ENCODE results near the gene CLK1. TPM values are rescaled to one million over a fixed set of nuclear protein-coding genes. Genes with fewer than 3 reads are reported as not detected.
A peak's percentile ranks its signal among the peaks of the same experiment; 100 is the strongest.

The CLK1 gene
- total and polyA plus RNA-seq, 2 of the 13 experiments (the other 11 are each of a cell fraction or from before 2014, with no cell fraction given), result 66.6 to 101 TPM

DNA sequence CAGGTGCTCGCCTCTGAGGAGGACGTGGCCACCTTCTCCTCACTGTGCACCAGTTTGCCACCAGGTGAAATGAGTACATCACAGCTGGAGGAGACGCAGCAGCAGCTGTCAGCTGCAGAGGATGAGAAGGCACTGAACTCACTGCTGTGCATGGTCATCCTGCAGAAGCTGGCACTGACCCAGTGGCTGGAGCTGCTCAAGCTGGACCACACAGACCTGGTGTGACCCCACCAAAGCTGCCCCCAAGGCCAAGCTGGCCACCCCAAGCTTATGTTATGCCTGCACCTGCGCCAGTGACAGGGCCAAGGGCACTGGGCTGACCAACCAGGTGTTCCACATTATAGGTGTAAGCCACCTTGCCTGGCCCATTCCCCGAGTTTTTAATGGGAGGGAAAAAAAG is 19.3 kb downstream of the CLK1 start (continued):
- no peak for TF ChIP-seq U2AF1 (optimal IDR thresholded peaks at IDR 0.05; ENCODE audit: low read depth, low read length)
- no peak for TF ChIP-seq PAWR (CRISPR knock-in tag; IDR thresholded peaks at IDR 0.05; ENCODE audit: borderline replicate concordance)
- TF ChIP-seq AGO2 (optimal IDR thresholded peaks at IDR 0.05; ENCODE audit: low read depth, low read length), result no peak
- no peak for TF ChIP-seq ZNF335 (CRISPR knock-in tag; IDR thresholded peaks at IDR 0.05)

DNA sequence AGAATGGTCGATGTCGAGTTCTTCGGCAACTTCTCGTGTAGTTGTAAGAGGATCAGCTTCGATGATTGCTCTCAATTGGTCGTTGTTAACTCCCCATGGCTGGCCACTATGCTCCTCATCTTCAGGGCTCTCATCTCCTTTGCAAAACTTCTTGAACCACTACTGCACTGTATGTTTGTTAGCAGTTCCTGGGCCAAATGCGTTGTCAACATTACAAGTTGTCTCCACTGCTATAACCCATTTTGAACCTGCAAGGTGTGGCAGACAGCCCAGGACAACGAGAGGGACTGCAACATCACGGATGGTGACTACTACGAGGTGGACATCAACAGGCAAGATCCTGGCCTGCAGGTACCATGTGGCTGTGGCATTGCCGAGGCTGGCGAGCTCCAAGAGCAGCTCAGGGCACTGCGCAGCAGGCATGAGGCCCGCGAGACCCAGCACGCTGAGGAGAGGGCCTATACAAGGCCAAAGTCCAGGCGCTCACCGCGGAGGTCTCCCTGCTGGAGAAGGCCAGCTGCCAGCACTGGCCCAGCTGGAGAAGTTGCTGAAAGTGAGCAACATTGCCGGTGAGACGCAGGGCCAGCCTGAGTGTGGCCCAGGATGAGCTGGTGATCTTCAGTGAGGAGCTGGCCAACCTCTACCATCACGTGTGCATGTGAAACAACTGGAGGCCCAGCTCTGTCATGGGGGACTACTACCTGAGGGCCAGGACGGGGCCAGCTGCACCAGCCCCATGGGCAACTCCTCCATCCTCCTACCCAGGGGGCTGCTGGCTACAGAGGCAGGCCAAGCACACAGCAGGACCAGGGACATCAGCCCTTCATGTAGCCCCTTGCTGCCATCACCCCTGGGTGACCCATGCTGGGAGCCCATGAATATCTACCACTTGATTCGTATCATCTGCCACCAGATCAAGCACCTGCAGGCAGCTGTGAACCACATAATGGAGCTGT is 20.2 kb downstream of the CLK1 start:
- DNase-seq (ENCODE audit: low spot score), result peak; percentile 65
- Histone ChIP-seq H3K27me3 (ENCODE audit: control insufficient read depth in 1 of 2, insufficient read depth in 2 of 2, low read length in 2 of 2) (no peaks in the 10 kb centered on the region), H3K4me1 (ENCODE audit: insufficient read depth, low read length) (peaks cover 18% of the 10 kb centered on the region), H3K36me3 (replicated peaks in 1 of 2; ENCODE audit: control insufficient read depth in 1 of 2, insufficient read depth in 2 of 2, low read length in 2 of 2) (no peaks in the 10 kb centered on the region), H3K9me3 (ENCODE audit: low read length) (no peaks in the 10 kb centered on the region), H3K4me2 (ENCODE audit: low read depth, low read length) (peak overlapping the region; percentile 82), H2AFZ (ENCODE audit: low read length) (peak overlapping the region; percentile 84), H3K9ac (ENCODE audit: insufficient read depth, low read depth, low read length) (peak overlapping the region; percentile 32), H4K20me1 (ENCODE audit: insufficient read depth, low read length) (no peaks in the 10 kb centered on the region), H3K4me3 (replicated peaks in 1 of 3; ENCODE audit: insufficient read depth in 1 of 3, low read depth in 2 of 3, low read length in 3 of 3) (peak overlapping the region in 2 of 3 experiments; percentile 11 to 52; a peak in 4 of 6 replicates), H3K27ac (ENCODE audit: extremely low read length, insufficient read depth, low read length) (no peak overlapping the region), H3K79me2 (ENCODE audit: insufficient read depth, low read length) (no peaks in the 10 kb centered on the region)
- 39% methylated on average over 24 of the region's 24 CpGs for WGBS (ENCODE audit: low lambda C conversion rate)
- FAIRE-seq, result no peak
- ATAC-seq, result peak; percentile 87
- no TSS peak for BruUV-seq (replicated peaks)
- POLR2A ChIA-PET, result interaction anchor here (0.6 to 3.3 kb wide), 12 partner anchors 9 to 131 kb away, joined by 3 to 52 read pairs (median 4); partner anchors contain the start of genes CLK1, NIF3L1, ORC2 and PPIL3
- in situ Hi-C loops (cut with HindIII; ENCODE audit: extremely low pct_ligation_motif_present, low pct_unique_long_range_greater_than_20kb), result no loop called here
- CTCF ChIA-PET (ENCODE audit: low intra/inter-chr PET ratio, low total read pairs), result no interaction called here
- intact Hi-C loops (cut with micrococcal nuclease; ENCODE audit: unreplicated experiment), result no loop called here
- 0 out of 2 replicates have a peak, but pooled peaks have one; percentile 36 for TF ChIP-seq TARDBP (CRISPR knock-in tag; IDR thresholded peaks at IDR 0.05)
- TF ChIP-seq, protein P1, sequence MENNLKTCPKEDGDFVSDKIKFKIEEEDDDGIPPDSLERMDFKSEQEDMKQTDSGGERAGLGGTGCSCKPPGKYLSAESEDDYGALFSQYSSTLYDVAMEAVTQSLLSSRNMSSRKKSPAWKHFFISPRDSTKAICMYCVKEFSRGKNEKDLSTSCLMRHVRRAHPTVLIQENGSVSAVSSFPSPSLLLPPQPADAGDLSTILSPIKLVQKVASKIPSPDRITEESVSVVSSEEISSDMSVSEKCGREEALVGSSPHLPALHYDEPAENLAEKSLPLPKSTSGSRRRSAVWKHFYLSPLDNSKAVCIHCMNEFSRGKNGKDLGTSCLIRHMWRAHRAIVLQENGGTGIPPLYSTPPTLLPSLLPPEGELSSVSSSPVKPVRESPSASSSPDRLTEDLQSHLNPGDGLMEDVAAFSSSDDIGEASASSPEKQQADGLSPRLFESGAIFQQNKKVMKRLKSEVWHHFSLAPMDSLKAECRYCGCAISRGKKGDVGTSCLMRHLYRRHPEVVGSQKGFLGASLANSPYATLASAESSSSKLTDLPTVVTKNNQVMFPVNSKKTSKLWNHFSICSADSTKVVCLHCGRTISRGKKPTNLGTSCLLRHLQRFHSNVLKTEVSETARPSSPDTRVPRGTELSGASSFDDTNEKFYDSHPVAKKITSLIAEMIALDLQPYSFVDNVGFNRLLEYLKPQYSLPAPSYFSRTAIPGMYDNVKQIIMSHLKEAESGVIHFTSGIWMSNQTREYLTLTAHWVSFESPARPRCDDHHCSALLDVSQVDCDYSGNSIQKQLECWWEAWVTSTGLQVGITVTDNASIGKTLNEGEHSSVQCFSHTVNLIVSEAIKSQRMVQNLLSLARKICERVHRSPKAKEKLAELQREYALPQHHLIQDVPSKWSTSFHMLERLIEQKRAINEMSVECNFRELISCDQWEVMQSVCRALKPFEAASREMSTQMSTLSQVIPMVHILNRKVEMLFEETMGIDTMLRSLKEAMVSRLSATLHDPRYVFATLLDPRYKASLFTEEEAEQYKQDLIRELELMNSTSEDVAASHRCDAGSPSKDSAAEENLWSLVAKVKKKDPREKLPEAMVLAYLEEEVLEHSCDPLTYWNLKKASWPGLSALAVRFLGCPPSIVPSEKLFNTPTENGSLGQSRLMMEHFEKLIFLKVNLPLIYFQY (CRISPR knock-in tag; IDR thresholded peaks at IDR 0.05; ENCODE audit: borderline replicate concordance), result peak; percentile 53; the same call in 1 of the 2 replicates
- no peak for TF ChIP-seq GTF2F1 (IDR thresholded peaks at IDR 0.05; ENCODE audit: low read length)
- TF ChIP-seq ZNF253 (CRISPR knock-in tag; IDR thresholded peaks at IDR 0.05; ENCODE audit: borderline replicate concordance), result no peak
- TF ChIP-seq MXD4 (CRISPR knock-in tag; IDR thresholded peaks at IDR 0.05), result peak; percentile 84
- peak; percentile 63; the same call in 1 of the 2 replicates for TF ChIP-seq ZNF839 (CRISPR knock-in tag; IDR thresholded peaks at IDR 0.05; ENCODE audit: borderline replicate concordance)
- TF ChIP-seq ESRRA (CRISPR knock-in tag; IDR thresholded peaks at IDR 0.05; ENCODE audit: low read depth), result no peak
- TF ChIP-seq, protein P2, sequence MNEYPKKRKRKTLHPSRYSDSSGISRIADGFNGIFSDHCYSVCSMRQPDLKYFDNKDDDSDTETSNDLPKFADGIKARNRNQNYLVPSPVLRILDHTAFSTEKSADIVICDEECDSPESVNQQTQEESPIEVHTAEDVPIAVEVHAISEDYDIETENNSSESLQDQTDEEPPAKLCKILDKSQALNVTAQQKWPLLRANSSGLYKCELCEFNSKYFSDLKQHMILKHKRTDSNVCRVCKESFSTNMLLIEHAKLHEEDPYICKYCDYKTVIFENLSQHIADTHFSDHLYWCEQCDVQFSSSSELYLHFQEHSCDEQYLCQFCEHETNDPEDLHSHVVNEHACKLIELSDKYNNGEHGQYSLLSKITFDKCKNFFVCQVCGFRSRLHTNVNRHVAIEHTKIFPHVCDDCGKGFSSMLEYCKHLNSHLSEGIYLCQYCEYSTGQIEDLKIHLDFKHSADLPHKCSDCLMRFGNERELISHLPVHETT (CRISPR knock-in tag; conservative IDR thresholded peaks at IDR 0.05), result no peak
- TF ChIP-seq GATAD1 (CRISPR knock-in tag; IDR thresholded peaks at IDR 0.05), result 0 out of 2 replicates have a peak, but pooled peaks have one; percentile 25
- TF ChIP-seq ZNF816 (CRISPR knock-in tag; IDR thresholded peaks at IDR 0.05; ENCODE audit: borderline replicate concordance), result no peak
- peak; percentile 95 for TF ChIP-seq ZBTB7A (CRISPR knock-in tag; IDR thresholded peaks at IDR 0.05)
- peak; percentile 80 for TF ChIP-seq POGZ (CRISPR knock-in tag; IDR thresholded peaks at IDR 0.05)
